Hepatic stellate cell (primary cell): ENCODE results near the gene SHOX.
"Not testable (repeated sequence)": the region's sequence is repeated elsewhere in the genome, so short reads cannot be mapped to it uniquely, and the experiment has no call there.

Experiments
- DNase-seq: peaks from one replicate; pipeline ENCODE4 v3.0.0; 2011; ENCODE audit warnings: low spot score

SHOX gene

DNA sequence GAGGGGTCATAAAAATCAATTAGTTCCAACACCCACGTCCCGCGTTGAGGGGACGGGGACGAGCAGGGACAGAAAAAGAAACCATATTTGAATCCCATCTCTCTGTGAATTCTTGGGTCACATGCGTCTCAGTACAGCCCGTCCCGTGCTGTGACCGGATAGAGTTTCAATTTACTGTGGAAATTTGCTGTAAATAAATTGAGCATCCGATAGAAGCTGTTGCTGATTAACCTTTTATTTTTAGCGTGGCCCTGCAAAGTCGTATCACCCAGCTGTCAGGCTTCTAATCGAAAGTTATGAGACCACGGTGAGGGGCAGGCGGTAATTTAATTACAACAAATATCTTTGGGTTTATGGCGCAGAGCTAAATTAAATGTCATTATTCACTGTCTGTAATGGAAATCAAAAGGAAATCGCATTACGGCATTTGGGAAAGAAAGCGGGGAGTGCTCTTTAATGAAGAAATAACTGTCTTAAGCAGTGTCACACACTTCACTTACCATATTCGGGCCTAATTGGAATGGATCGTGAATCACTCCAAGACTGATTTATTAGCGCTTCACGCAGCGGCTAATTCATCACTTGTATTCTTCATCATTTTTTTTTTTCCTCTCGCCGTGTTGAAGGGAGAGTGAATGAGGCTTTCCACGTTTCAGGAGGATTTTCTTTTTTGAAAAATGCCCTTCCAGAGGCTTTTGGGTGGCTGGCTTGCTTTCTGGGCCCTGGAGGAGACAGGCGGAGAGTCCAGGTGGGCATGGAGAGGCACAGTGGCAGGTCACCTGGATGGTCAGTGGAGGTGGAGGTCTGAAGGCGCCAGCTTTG lies 7.3 kb downstream of the SHOX start:
- no peak for DNase-seq

DNA sequence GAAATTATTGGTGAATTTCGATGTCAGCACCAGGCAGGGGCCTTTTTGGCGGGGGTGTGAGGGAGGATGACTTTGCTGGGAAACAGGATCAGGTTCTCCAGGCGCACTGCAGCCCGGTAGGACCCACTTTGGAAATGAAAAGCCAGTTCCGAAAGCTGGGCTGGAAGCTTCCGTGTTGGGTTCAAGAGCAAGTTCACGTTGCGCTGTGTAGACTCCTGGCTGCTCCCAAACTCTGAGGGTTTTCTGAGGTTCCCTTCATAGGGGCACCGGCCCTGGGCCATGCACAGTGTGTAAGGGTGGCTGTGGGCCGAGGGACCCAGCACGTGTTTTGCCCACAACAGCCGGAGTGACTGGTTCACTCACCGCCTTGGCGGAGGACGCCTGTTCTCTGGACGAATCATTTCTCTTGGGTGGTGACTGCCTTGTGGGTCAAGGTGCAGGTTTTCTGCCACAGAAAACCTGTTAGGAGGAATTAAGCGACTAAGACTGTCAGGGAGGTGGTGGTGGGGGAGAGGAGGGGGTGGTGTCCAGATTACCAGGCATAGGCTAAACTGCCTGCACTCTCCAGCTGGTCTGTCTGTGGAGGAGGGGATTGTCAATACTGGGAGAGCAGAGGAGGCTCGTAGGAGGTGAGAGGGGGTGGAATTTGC lies 8.0 kb downstream of the SHOX start:
- no peak for DNase-seq

DNA sequence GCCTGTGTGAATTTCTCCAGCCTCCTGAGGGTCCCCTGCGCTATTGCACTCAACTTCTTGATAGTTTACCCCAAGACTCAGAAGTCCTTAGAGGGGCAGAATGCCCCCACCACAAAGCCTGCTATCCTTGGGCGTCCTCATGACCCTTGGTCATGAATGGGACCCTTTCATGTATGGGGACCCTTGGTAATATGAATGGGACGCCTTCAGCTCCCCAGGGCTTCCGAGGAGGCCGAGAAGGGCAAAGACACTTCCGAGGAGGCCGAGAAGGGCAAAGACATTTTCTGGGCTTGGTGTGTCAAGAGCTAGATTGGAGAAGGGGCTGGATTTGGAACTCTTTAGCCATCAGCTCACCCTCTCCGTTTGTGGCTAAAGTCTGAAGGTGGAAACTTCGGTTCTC lies 8.6 kb downstream of the SHOX start:
- DNase-seq, result no peak

DNA sequence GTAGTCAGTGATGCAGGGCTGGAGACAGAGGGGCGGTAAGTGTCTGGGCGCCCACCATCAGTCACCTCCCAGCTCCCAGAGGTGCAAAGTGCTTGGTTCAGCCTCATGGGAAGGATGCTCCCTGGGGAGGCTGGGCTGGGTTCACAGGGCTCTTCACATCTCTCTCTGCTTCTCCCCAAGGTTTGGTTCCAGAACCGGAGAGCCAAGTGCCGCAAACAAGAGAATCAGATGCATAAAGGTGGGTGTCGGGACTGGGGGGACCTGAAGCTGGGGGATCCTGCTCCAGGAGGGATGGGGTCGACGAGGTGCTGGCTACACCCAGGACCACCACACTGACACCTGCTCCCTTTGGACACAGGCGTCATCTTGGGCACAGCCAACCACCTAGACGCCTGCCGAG lies 10.1 kb downstream of the SHOX start:
- no peak for DNase-seq

DNA sequence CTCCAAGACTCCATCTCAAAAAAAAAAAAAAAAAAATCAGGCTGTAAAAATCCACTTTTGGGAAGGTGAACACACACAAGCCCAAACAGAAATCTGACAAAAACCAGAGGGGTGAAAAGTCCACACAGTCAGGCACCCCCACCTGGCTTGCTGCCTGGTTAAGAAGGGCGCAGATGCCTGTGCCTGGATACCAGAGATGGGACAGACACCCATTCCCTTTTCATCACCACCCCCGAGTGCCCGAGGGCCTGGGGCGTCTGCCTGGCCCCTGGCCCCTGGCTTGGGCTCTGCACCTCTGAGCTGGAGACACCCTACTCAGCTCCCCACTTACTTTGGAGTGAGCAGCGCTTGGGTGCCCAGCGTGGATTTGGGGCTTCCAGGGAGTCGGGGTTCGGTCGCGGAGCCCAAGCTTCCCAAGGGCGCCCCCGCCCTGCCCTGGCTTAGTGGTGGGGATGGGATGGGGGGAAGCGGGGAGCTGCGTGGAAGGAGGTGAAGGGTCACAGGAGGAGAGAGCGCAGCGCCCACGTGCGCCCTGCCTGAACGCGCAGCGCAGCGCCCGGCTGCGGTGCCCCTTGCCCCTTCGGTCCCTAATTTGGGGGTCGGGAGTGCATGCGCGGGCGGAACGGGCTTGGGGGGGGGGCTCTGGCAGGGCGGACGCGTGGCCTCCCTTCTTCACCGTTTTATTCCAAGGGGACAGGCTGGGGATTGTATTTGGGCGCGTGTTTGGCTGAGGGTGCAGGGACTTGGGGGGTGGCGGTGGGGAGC lies 11.3 kb downstream of the SHOX start:
- DNase-seq, result no peak

DNA sequence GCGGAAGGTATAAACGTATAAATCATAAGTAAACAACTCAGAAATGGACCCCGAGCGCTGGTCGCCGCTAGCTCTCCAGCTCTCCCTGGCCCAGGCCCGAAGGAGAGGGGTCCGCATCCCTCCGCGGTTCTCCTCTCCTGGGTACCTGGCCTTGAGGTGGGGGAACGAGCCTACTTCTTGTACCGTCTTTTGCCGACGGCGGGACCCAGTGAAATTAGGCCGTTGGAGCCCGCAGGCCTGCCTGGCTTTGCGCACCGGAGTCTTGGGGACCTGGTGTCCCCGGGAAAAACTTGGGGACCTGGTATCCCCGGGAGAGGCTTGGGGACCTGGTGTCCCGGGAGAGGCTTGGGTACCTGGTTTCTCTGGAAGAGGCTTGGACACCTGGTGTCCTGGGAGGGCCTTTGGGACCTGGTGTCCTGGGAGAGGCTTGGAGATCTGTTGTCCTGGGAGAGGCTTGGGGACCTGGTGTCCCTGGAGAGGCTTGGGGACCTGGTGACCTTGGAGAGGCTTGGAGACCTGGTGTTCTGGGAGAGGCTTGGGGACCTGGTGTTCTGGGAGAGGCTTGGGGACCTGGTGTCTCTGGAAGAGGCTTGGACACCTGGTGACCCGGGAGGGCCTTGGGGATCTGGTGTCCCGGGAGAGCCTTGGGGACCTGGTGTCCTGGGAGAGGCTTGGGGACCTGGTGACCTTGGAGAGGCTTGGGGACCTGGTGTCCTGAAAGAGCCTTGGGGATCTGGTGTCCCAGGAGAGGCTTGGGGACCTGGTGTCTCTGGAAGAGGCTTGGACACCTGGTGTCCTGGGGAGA lies 12.0 kb downstream of the SHOX start:
- DNase-seq, result no peak

DNA sequence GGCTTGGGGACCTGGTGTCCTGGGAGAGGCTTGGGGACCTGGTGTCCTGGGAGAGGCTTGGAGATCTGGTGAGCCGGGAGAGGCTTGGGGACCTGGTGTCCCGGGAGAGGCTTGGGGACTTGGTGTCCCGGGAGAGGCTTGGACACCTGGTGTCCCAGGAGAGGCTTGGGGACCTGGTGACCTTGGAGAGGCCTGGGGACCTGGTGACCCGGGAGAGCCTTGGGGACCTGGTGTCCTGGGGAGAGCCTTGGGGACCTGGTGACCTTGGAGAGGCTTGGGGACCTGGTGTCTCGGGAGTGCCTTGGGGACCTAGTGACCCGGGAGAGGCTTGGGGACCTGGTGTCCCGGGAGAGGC lies 12.6 kb downstream of the SHOX start:
- no peak for DNase-seq

DNA sequence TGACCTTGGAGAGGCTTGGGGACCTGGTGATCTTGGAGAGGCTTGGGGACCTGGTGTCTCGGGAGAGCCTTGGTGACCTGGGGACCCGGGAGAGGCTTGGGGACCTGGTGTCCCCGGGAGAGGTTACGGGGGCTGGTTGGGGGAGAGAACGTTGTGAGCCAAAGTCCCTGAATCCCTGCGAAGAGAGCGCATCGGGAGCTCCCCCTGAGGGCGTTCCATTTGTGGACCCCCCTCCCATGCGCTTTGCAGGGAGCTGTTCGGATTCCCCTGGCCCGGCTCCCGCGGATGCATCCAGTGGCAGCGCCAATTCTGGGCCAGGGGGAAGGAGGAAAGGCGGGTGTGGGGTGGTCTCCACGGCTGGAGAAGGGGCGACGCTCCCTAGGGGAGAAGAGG lies 13.3 kb downstream of the SHOX start:
- DNase-seq, result no peak

DNA sequence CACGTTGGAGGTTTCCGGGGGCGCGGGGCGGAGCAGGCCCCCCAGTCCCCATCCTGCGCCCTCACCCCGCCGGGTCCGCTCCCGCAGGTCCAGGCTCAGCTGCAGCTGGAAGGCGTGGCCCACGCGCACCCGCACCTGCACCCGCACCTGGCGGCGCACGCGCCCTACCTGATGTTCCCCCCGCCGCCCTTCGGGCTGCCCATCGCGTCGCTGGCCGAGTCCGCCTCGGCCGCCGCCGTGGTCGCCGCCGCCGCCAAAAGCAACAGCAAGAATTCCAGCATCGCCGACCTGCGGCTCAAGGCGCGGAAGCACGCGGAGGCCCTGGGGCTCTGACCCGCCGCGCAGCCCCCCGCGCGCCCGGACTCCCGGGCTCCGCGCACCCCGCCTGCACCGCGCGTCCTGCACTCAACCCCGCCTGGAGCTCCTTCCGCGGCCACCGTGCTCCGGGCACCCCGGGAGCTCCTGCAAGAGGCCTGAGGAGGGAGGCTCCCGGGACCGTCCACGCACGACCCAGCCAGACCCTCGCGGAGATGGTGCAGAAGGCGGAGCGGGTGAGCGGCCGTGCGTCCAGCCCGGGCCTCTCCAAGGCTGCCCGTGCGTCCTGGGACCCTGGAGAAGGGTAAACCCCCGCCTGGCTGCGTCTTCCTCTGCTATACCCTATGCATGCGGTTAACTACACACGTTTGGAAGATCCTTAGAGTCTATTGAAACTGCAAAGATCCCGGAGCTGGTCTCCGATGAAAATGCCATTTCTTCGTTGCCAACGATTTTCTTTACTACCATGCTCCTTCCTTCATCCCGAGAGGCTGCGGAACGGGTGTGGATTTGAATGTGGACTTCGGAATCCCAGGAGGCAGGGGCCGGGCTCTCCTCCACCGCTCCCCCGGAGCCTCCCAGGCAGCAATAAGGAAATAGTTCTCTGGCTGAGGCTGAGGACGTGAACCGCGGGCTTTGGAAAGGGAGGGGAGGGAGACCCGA lies 14.0 kb downstream of the SHOX start:
- DNase-seq, result no peak

DNA sequence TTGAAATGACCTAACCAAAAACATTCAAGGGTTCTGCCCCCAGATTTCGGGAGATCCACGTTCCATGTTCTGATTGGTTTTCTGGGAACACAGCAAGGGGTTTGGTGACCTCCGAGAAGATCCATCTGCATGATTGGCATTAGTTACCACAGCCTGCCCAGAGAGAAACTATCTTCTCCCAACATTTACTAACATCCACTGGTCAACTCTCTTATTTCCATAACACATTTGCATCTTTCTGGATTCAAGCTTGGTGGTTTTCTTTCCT lies 15.6 kb downstream of the SHOX start:
- DNase-seq, result no peak

DNA sequence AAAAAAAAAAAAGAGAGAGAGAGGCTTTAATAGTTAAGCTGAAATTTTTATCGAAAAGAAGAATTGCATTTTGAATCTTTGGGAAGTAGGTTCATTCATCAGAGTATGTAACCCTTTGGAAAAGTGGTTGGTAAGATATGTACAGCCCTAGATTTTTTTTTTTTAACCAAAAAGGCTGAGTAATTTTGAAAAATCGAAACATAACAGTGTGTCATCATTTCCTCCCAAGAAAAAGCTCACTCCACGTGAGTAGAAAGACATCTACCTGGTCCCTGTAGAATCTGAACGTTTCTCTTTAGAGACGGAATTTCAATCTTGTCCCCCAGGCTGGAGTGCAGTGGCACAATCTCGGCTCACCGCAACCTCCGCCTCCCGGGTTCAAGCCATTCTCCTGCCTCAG lies 16.2 kb downstream of the SHOX start:
- DNase-seq, result no peak

DNA sequence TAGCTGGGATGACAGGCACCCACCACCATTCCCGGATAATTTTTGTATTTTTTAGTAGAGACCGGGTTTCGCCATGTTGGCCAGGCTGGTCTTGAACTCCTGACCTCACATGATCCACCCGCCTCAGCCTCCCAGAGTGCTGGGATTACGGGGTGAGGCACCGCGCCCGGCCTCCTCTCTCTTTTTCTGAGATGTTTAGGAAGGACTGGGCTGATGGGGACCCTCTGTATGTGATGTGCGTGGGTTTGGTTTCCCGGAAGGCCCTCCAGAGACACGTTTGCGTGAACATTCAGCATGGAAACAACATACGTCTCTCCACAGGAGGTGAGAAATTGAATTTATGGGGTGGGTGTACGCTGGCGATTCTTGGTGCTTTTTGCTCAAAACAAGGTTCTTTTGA lies 18.6 kb downstream of the SHOX start:
- no peak for DNase-seq

DNA sequence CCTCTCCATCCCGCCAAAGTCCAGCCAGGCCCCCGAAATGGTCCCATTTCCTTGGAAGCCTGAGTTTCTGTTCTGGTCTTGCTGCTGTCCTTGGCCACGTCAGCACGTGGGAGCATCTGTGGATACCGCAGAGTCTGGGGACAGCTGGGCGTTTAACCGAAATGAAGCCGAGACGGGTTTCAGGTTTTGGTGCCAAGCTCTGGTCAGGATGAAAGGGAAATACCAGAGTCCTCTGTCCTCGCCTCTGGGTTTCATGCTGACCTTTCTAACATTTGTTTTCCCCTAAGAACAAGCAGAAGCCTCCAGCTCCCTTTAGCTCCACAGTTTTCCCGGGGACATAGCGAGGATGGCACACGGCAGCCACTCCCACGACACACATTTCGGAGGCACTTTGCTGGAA lies 19.7 kb downstream of the SHOX start:
- no peak for DNase-seq

DNA sequence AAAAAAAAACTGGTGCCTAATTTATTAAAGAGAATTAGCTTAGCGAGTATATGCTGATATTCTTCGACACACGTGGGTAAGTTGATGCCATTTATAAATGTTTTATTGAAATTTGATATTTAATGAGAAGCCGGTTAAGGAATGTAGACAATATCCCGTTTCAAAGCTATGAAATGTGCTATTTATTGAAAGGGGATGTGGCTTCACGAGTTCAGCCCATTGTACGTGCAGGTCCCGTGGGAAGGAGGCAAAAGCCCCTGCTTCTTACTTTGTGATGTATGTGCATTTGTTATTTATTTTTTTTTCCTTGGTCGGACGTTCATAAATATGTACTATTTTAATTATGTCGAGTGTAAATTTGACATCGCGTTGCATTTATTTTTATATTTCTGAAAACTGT lies 20.2 kb downstream of the SHOX start:
- DNase-seq, result no peak

DNA sequence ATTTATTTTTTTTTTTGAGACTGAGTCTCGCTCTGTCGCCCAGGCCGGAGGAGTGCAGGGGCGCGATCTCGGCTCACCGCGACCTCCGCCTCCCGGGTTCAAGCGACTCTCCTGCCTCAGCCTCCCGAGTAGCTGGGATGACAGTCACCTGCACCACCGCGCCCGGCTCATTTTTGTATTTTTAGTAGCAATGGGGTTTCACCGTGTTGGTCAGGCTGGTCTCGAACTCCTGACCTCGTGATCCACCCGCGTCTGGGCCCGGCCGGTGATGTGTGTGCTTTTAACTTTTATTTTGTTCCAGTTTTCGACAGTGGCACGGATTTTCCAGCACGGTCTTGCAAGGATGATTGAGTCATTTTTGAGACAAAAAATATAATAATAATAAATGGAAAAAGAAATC lies 21.3 kb downstream of the SHOX start:
- not testable (repeated sequence) for DNase-seq

DNA sequence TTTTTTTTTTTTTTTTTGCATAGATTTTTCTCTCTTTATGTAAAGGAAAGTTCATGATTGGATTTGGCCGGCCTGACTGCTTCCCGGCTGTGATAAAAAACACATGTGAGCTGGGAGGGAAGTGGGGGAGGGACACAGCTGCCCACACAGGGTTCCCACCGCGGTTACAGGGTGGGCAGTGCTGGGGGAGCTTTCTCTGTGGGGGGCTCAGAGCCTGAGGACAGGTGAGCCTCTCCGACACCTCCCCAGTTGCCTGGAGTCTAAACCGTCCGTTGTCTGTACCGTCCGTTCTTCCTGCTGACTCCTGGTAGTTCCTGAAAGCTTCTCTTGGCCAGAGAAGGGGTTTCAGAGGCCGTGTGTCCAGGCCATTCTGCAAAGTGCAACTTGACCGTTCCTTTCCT lies 21.8 kb downstream of the SHOX start:
- no peak for DNase-seq

DNA sequence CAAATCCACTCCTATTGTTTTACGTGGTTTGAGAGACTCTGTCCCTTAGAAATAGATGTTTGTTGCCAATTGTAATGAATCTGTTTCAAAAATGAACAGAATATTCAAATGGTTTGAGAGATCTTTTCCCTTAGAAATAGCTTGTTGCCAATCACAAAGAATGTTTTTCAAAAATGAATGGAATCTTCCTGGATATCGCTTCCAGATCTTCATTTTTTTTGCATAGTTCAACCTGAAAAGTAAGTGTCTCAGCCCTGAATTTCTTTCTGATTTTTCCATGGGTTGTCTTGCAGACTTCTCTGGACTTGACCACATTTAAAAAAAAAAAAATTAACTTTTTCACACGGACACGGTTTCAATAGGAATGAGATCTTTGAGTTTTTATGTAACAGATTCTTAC lies 22.7 kb downstream of the SHOX start:
- no peak for DNase-seq

DNA sequence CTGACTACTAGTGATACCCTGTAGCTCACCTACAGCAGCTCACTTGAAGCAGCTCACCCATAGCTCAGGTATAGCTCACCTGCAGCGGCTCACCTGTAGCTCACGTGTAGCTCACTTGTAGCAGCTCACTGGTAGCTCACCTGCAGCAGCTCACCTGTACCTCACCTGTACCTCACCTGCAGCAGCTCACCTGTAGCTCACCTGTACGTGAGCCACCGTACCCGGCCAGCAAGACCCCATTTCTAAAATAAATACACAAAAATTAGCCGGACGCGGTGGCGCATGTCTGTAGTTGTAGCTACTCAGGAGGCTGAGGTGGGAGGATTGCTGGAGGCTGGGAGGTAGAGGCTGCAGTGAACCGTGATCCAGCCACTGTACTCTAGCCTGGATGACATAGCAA lies 30.6 kb downstream of the SHOX start:
- no peak for DNase-seq

DNA sequence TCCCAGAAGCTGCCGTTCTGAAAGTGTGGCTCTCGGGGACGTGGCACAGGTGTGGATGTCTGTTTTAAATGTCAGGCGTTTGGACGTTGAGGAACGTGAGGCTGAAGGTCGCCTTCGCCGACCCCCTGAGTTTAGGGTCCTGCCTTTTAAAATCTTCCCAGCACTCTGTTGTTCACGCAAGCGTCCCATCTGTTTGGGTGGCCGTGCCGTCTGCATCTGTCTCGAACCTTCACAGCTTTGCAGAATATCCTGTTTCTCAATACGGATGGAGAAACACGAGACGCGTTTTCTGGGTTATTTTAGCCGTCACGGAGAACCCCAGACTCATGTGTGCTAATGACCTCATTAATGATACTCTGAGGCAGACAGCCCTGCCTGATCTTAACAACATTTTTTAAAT lies 31.5 kb downstream of the SHOX start:
- DNase-seq, result no peak

DNA sequence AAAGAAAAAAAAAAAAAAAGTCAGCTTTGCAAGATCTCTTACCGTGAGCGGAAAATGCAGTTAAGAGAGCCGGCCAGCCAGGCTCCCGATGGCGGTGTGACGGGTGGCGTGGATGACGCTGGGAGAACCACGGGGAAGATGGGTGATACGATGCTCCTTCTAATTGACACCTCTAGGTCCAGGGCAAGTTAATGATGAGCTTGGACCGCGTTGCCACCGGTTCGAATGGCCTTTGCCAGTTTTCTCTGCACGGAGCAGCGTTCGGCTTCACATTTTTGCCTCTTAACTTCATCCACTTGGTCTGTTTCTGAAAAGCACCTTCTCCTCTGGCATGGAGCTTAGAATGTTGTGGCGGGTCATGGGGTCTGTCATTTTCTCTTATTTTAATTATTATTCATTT lies 33.2 kb downstream of the SHOX start:
- no peak for DNase-seq
